GM23338 (cell line): ENCODE measurements around the gene SHISA6. TPM values are rescaled to one million over a fixed set of nuclear protein-coding genes. Genes with fewer than 3 reads are reported as not detected.

ENCODE experiments used
- ATAC-seq: fragments of 200-7000 bp; cut with Tn5 transposase; 3 replicates; pipeline ENCODE4 v1.9.1; 2020
- DNase-seq: peaks from one replicate; pipeline ENCODE4 v3.0.0-alpha.2; 2015; ENCODE audit warnings: low spot score
- H2AFZ ChIP-seq: fragments of 200-600 bp; sonication (generic); 2 replicates; pipeline ENCODE4 v1.8.0; 2016; ENCODE audit warnings: antibody characterized with exemption, mild to moderate bottlenecking, moderate library complexity
- H3F3A ChIP-seq: fragments of 200-600 bp; sonication (generic); replicated peaks from 2 replicates; pipeline ENCODE4 v1.8.0; 2017; ENCODE audit warnings: antibody characterized with exemption, mixed run types, low read depth
- H3K27ac ChIP-seq: fragments of 200-600 bp; sonication (generic); 2 replicates; pipeline ENCODE4 v1.6.1; 2016; ENCODE audit warnings: low read depth
- H3K27me3 ChIP-seq: fragments of 200-600 bp; sonication (generic); 2 replicates; pipeline ENCODE4 v1.8.0; 2016; ENCODE audit warnings: mild to moderate bottlenecking, mixed run types, moderate library complexity; ENCODE audit not compliant: insufficient read depth
- H3K36me3 ChIP-seq: fragments of 200-600 bp; sonication (generic); 2 replicates; pipeline ENCODE4 v1.8.0; 2016; ENCODE audit warnings: mild to moderate bottlenecking; ENCODE audit not compliant: insufficient read depth
- H3K4me1 ChIP-seq: fragments of 200-600 bp; sonication (generic); 2 replicates; pipeline ENCODE4 v1.8.0; 2016; ENCODE audit warnings: mild to moderate bottlenecking, moderate library complexity; ENCODE audit not compliant: insufficient read depth
- H3K4me2 ChIP-seq: fragments of 200-600 bp; sonication (generic); 2 replicates; pipeline ENCODE4 v1.7.1; 2017; ENCODE audit warnings: mixed run types
- H3K4me3 ChIP-seq: fragments of 200-600 bp; sonication (generic); 2 replicates; pipeline ENCODE4 v1.6.1; 2016; ENCODE audit warnings: mixed run types
- H3K79me2 ChIP-seq: fragments of 200-600 bp; sonication (generic); replicated peaks from 2 replicates; pipeline ENCODE4 v1.8.0; 2017; ENCODE audit warnings: mild to moderate bottlenecking; ENCODE audit not compliant: insufficient read depth
- H3K9me2 ChIP-seq: fragments of 200-600 bp; sonication (generic); 2 replicates; pipeline ENCODE4 v1.8.0; 2017; ENCODE audit not compliant: insufficient read depth
- H4K20me1 ChIP-seq: fragments of 200-600 bp; sonication (generic); replicated peaks from 2 replicates; pipeline ENCODE4 v1.8.0; 2017; ENCODE audit warnings: mild to moderate bottlenecking; ENCODE audit not compliant: insufficient read depth
- H3K27ac Mint-ChIP-seq: 2 replicates; pipeline ENCODE4 v1.8.0; 2020; ENCODE audit warnings: inconsistent platforms, mild to moderate bottlenecking, moderate library complexity, mixed read lengths
- H3K27me3 Mint-ChIP-seq: 3 replicates; pipeline ENCODE4 v1.8.0; 2022; ENCODE audit warnings: low read depth, mild to moderate bottlenecking, moderate library complexity, mixed read lengths, inconsistent platforms; ENCODE audit not compliant: insufficient read depth, poor library complexity
- H3K36me3 Mint-ChIP-seq: 3 replicates; pipeline ENCODE4 v1.8.0; 2021; ENCODE audit warnings: low read depth, mild to moderate bottlenecking, inconsistent platforms, moderate library complexity, mixed read lengths
- H3K4me1 Mint-ChIP-seq: 3 replicates; pipeline ENCODE4 v1.8.0; 2020; ENCODE audit warnings: mild to moderate bottlenecking, inconsistent platforms, mixed read lengths
- H3K4me3 Mint-ChIP-seq: 3 replicates; pipeline ENCODE4 v1.8.0; 2021; ENCODE audit warnings: moderate library complexity, mild to moderate bottlenecking, inconsistent platforms, mixed read lengths
- H3K9me3 Mint-ChIP-seq: 3 replicates; pipeline ENCODE4 v1.8.0; 2020; ENCODE audit warnings: moderate library complexity, mild to moderate bottlenecking, inconsistent platforms, mixed read lengths
- CREB1 ChIP-seq: fragments of 250-450 bp; sonication (Bioruptor Pico); IDR thresholded peaks from 2 replicates; pipeline ENCODE4 v1.5.0; 2020; ENCODE audit warnings: low read depth, mild to moderate bottlenecking, moderate library complexity
- ETS1 ChIP-seq: IDR thresholded peaks from 2 replicates; pipeline ENCODE4 v1.6.1; 2016; ENCODE audit warnings: antibody characterized with exemption
- EZH2 ChIP-seq: fragments of 200-600 bp; sonication (generic); IDR thresholded peaks from one replicate; pipeline ENCODE4 v1.8.0; 2017; ENCODE audit warnings: antibody characterized with exemption, mild to moderate bottlenecking, low read depth; ENCODE audit not compliant: unreplicated experiment
- EZH2phosphoT487 ChIP-seq: fragments of 200-600 bp; sonication (generic); IDR thresholded peaks from one replicate; pipeline ENCODE4 v1.8.1; 2018; ENCODE audit warnings: antibody characterized with exemption; ENCODE audit not compliant: unreplicated experiment
- JUNB ChIP-seq: IDR thresholded peaks from one replicate; pipeline ENCODE4 v1.6.1; 2016; ENCODE audit warnings: antibody characterized with exemption; ENCODE audit not compliant: unreplicated experiment
- NANOG ChIP-seq: IDR thresholded peaks from 2 replicates; pipeline ENCODE4 v1.6.1; 2016; ENCODE audit warnings: antibody characterized with exemption, borderline replicate concordance
- POLR2AphosphoS5 ChIP-seq: IDR thresholded peaks from 2 replicates; pipeline ENCODE4 v1.6.1; 2016; ENCODE audit warnings: antibody characterized with exemption, low read depth
- REST ChIP-seq: IDR thresholded peaks from one replicate; pipeline ENCODE4 v1.6.1; 2018; ENCODE audit warnings: antibody characterized with exemption; ENCODE audit not compliant: unreplicated experiment
- STAT1 ChIP-seq: IDR thresholded peaks from one replicate; pipeline ENCODE4 v1.6.1; 2016; ENCODE audit warnings: antibody characterized with exemption; ENCODE audit not compliant: unreplicated experiment
- ZNF114 ChIP-seq: fragments of 250-450 bp; sonication (Bioruptor Pico); IDR thresholded peaks from 2 replicates; pipeline ENCODE4 v1.5.0; 2020; ENCODE audit warnings: mild to moderate bottlenecking, moderate library complexity
- ZNF331 ChIP-seq: fragments of 250-450 bp; sonication (Bioruptor Pico); IDR thresholded peaks from 2 replicates; pipeline ENCODE4 v1.5.0; 2020; ENCODE audit warnings: low read depth, mild to moderate bottlenecking, moderate library complexity
- polyA plus RNA-seq: library from polyadenylated mRNA; unstranded; fragments of >200 nt; fragmentation: Nextera tagmentation; extraction: Ambion mirVana; gene quantifications from 2 replicates; pipeline ENCODE4 v1.2.1, GENCODE V29; 2016
- total RNA-seq: library from RNA; depleted of rRNA; stranded (reverse); fragments of >200 nt; shearing (Covaris generic); gene quantifications from 2 replicates; pipeline ENCODE4 v1.2.3, GENCODE V29; 2014
- TF ChIP-seq, protein P1 (sequence below), 2 experiments: fragments of 200-600 bp in 1 of 2; sonication (generic) in 1 of 2; conservative IDR thresholded peaks; 2 replicates each; pipeline versions ENCODE4 v1.5.1 to v1.6.1; 2016 to 2017; ENCODE audit warnings: antibody characterized with exemption in 2 of 2, low read depth in 2 of 2, mild to moderate bottlenecking in 2 of 2, moderate library complexity in 1 of 2
- TF ChIP-seq, protein P2 (sequence below): fragments of 250-450 bp; sonication (Bioruptor Pico); IDR thresholded peaks from 2 replicates; pipeline ENCODE4 v1.5.0; 2020; ENCODE audit warnings: mild to moderate bottlenecking, moderate library complexity

SHISA6 gene
- total and polyA plus RNA-seq, 2 experiments from 2014 or later, result 0.52 TPM; not detected in 1

- H3K4me1 Mint-ChIP-seq, result no peaks in the 10 kb centered on the region
- no peaks in the 10 kb centered on the region for H3F3A ChIP-seq
- peaks cover 14% of the 10 kb centered on the region; the same call in 1 of the 2 replicates for H3K36me3 ChIP-seq
- H3K27me3 Mint-ChIP-seq, result peaks cover 2% of the 10 kb centered on the region
- H3K4me2 ChIP-seq, result no peak overlapping the region
- H3K27ac ChIP-seq, result no peak overlapping the region
- H3K4me1 ChIP-seq, result no peaks in the 10 kb centered on the region
- H3K9me3 Mint-ChIP-seq, result peaks cover 99% of the 10 kb centered on the region
- no peaks in the 10 kb centered on the region for H3K9me2 ChIP-seq
- H3K4me3 Mint-ChIP-seq, result no peak overlapping the region
- no peaks in the 10 kb centered on the region for H4K20me1 ChIP-seq
- TF ChIP-seq JUNB (no peak), ZNF331 (CRISPR knock-in tag) (no peak), REST (no peak), CREB1 (CRISPR knock-in tag) (no peak), POLR2AphosphoS5 (no peak), NANOG (no peak), ETS1 (no peak), EZH2 (no peak), STAT1 (no peak), ZNF114 (no peak), EZH2phosphoT487 (no peak)
- TF ChIP-seq, protein P1, sequence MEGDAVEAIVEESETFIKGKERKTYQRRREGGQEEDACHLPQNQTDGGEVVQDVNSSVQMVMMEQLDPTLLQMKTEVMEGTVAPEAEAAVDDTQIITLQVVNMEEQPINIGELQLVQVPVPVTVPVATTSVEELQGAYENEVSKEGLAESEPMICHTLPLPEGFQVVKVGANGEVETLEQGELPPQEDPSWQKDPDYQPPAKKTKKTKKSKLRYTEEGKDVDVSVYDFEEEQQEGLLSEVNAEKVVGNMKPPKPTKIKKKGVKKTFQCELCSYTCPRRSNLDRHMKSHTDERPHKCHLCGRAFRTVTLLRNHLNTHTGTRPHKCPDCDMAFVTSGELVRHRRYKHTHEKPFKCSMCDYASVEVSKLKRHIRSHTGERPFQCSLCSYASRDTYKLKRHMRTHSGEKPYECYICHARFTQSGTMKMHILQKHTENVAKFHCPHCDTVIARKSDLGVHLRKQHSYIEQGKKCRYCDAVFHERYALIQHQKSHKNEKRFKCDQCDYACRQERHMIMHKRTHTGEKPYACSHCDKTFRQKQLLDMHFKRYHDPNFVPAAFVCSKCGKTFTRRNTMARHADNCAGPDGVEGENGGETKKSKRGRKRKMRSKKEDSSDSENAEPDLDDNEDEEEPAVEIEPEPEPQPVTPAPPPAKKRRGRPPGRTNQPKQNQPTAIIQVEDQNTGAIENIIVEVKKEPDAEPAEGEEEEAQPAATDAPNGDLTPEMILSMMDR (conservative IDR thresholded peaks at IDR 0.05; ENCODE audit: low read depth in 2 of 2), result no peak
- TF ChIP-seq, protein P2, sequence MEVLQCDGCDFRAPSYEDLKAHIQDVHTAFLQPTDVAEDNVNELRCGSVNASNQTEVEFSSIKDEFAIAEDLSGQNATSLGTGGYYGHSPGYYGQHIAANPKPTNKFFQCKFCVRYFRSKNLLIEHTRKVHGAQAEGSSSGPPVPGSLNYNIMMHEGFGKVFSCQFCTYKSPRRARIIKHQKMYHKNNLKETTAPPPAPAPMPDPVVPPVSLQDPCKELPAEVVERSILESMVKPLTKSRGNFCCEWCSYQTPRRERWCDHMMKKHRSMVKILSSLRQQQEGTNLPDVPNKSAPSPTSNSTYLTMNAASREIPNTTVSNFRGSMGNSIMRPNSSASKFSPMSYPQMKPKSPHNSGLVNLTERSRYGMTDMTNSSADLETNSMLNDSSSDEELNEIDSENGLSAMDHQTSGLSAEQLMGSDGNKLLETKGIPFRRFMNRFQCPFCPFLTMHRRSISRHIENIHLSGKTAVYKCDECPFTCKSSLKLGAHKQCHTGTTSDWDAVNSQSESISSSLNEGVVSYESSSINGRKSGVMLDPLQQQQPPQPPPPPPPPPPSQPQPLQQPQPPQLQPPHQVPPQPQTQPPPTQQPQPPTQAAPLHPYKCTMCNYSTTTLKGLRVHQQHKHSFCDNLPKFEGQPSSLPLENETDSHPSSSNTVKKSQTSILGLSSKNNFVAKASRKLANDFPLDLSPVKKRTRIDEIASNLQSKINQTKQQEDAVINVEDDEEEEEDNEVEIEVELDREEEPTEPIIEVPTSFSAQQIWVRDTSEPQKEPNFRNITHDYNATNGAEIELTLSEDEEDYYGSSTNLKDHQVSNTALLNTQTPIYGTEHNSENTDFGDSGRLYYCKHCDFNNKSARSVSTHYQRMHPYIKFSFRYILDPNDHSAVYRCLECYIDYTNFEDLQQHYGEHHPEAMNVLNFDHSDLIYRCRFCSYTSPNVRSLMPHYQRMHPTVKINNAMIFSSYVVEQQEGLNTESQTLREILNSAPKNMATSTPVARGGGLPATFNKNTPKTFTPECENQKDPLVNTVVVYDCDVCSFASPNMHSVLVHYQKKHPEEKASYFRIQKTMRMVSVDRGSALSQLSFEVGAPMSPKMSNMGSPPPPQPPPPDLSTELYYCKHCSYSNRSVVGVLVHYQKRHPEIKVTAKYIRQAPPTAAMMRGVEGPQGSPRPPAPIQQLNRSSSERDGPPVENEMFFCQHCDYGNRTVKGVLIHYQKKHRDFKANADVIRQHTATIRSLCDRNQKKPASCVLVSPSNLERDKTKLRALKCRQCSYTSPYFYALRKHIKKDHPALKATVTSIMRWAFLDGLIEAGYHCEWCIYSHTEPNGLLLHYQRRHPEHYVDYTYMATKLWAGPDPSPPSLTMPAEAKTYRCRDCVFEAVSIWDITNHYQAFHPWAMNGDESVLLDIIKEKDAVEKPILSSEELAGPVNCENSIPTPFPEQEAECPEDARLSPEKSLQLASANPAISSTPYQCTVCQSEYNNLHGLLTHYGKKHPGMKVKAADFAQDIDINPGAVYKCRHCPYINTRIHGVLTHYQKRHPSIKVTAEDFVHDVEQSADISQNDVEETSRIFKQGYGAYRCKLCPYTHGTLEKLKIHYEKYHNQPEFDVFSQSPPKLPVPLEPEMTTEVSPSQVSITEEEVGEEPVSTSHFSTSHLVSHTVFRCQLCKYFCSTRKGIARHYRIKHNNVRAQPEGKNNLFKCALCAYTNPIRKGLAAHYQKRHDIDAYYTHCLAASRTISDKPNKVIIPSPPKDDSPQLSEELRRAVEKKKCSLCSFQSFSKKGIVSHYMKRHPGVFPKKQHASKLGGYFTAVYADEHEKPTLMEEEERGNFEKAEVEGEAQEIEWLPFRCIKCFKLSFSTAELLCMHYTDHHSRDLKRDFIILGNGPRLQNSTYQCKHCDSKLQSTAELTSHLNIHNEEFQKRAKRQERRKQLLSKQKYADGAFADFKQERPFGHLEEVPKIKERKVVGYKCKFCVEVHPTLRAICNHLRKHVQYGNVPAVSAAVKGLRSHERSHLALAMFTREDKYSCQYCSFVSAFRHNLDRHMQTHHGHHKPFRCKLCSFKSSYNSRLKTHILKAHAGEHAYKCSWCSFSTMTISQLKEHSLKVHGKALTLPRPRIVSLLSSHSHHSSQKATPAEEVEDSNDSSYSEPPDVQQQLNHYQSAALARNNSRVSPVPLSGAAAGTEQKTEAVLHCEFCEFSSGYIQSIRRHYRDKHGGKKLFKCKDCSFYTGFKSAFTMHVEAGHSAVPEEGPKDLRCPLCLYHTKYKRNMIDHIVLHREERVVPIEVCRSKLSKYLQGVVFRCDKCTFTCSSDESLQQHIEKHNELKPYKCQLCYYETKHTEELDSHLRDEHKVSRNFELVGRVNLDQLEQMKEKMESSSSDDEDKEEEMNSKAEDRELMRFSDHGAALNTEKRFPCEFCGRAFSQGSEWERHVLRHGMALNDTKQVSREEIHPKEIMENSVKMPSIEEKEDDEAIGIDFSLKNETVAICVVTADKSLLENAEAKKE (CRISPR knock-in tag), result no peak
- ATAC-seq (no peak), DNase-seq (no peak)
- H3K27me3 ChIP-seq, result no peaks in the 10 kb centered on the region
- H3K27ac Mint-ChIP-seq, result no peak overlapping the region
- no peak overlapping the region for H3K4me3 ChIP-seq
- H2AFZ ChIP-seq, result no peak overlapping the region
- H3K36me3 Mint-ChIP-seq, result peaks cover 36% of the 10 kb centered on the region
- H3K79me2 ChIP-seq, result no peaks in the 10 kb centered on the region
Measured at GRCh38 chr17:11589716-11590115, 348.7 kb downstream of the SHISA6 start.
